Activated CD8-positive, alpha-beta memory T cell treated with anti-CD3 and anti-CD28 coated beads for 1 hour (primary cell): ENCODE measurements around the gene EXOG.
"Not testable (repeated sequence)": the region's sequence is repeated elsewhere in the genome, so short reads cannot be mapped to it uniquely, and the experiment has no call there.

Experiments
- DNase-seq, 2 donors: peaks; one replicate each; pipeline ENCODE4 v3.0.0-alpha.2; 2020; ENCODE audit warnings: low read depth in 1 of 2; ENCODE audit errors: extremely low read depth in 1 of 2

The EXOG gene

DNA sequence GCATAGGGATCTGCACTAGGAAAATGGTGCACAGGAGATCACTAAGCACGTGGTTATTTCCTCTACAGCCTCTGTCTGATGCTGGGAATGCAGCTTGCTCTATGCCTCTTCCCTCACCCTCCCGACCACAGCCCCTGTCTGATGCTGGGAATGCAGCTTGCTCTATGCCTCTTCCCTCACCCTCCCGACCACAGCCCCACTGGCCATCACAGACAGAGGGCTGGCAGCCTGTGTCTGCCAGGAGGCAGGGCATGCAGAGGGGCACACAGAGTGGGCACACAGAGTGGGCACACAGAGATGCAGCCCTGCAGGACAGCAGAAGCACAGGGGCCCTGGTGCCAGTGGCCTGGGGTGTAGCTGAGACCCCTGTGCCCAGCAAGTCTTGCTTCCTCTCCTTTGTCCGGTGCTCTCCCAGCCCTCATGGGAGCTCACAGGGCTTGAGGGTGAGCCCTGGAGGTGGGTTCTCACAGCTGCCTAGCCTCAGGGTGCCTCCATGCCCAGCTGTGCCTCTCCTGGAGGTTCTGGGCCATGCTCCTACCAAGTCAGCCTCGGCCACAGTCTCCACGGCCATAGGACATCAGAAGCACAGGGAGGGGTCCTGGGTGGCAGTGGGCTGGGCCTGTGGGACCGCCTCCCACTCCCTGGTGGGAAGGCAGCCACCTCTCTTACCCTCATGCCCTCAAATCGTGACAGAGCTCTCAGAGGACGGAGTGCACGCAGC, 65.8 kb downstream of the EXOG start:
- no peak for DNase-seq

DNA sequence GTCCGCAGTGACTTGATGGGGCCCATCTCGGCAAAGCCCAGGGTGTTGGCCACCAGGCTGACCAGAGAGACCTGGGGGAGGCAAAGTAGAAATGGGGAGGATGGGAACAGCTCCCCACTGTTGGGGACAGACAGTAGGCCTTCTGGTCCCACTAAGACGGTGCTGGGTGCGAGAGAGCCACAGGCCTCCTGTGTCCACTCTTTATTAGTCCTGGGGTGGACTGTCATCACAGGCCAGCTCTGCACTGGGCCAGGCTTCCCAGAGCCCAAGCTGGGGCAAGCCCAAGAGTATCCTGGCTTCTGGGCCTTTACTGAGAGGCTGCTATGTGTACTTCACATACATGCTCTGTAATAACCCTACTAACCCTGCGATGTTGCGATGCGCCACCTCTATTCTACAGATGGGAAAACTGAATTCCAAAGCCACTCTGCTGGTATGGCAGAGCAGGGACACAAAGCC, 66.4 kb downstream of the EXOG start:
- DNase-seq = no peak

DNA sequence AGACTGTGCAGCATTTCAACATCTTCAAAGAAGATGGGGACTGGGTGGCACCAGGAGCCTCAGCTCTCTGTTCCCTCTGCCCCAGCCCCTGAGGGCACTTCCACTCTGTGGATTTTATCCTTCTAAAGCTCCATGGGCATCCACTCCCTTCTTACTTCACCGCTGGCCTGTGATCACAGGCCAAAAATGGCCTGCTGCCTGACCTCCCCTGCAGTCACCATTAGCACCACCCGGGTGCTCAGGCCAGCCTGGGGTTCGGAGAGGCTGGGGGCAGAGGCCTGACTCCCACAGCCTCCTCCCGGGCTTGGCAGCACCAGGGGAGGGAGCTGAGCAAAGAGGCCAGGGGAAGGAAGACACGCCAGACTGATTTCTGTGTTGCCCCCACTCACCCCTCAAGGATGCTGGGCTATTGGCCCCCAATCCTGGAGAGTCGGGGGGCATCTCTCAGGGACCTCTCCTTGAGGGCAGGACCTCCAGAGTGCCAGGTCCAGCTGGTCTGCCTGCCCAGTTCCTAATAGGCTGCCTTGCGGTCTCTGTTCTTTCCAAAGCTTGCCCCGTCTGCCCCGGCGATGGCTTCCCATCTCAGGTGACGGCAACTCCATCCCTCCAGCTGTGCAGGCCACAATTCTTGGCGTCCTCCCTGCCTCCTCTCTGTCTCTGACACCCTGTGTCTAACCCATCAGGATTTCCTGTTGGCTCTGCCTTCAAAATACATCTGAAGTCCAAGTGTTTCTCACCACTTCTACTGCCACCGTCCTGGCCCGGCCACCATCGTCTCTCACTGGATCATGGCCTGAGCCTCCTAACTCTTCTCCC, 67.1 kb downstream of the EXOG start:
- DNase-seq = no peak

DNA sequence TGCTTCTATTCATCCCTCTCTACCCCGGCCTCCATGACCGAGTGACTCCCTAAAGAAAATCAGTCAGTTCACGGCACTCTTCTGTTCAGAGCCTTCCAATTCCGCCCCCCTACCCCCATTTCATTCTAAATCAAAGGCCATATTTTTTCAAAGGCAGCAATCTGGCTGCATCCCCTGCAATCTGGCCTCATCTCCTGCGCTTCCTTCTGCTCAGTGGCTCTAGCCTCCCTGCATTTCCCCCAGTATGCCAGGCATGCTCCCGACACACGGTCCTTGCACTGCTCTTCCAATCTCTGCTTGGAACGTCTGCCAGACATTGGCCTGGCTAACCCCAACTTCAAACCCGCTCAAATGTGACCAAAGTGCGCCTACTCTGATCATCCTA, 67.7 kb downstream of the EXOG start:
- DNase-seq = no peak

DNA sequence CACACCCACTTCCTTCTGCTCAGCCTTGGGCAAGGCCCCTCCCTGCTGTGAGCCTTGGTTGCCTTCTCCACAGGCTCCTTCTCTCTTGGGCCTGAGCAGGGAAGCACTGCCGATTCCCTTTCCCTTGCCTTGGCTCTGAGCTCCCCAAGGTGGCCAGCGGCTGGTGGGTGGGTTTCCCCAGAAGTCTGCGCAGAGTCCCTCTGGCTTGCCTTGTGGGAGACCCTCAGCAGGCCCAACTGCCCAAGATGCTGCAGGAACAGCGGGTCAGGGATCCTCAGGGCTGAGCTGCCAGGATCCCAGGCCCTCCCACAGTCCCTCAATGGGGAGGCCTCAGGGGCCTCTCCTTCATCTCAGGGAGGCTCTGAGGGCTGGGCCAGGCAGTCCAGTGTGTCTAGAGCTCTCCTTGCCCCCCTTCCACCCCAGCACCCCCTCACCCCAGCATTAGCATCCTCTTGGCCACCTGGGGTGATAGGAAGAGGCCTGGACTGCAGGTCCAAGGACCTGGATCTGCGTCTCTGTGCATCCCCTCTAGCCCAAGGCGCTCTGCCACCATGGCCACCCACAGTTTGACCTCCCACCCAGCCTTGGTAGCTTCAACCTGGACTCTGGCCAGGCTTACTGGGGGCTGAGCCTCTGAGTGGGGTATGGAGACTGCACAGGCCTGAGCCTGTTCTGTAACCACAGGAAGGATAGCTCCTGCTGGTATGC, 68.6 kb downstream of the EXOG start:
- DNase-seq = no peak

DNA sequence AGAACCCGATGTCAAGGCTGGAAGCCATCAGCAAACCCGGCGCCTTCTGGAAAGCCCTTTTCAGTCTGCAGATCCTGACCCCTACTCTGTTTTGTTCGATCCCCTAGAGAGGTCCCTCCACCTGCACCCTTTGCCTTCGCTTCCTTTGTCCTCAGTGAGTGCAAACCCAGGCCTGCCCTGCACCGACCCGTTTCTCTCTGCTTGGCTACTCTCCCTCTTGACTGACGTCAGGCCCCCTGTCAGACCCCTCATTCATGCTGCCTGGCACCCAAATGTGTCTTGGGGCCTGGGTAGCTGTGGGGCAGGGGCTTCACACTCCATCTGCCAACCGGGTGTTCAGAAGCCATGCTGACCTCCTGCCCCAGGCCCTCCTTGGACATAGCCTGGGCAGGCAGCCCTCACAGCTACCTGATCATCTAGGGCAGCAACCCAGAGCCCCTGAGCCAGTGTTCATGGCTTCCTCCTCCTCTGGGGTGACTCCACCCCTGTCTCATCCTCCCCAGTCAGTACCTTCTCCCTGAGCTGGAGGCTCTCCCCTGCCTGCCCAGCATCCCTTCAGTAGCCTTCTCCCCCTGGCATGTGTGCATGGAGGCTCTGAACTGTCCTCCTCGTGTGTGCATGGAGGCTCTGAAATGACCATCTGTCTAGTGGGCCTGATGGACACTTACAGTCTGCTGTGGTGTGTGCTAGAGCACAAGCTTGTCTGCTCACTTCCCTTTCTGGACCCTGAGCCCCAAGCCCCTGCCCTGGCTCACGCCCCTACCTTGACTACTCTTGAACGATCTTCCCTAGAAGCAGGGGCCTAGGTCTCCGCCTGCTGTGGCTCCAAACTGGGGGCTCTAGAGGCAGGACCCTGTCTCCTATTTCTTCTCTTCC, 69.4 kb downstream of the EXOG start:
- DNase-seq = no peak

DNA sequence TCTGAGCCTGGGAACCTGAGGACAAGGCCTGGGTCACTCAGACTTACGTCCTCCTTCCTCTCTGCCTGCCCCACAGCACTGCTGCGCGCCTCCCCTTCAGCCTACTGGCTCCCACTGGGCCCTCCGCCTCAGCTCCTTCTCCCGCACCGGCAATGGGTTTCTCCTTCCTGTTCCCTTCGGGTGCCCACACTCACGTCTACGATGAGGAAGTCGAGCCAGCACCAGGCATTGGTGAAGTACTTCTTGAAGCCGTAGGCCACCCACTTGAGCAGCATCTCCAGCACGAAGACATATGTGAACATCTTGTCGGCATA, 70.0 kb downstream of the EXOG start:
- DNase-seq = no peak

DNA sequence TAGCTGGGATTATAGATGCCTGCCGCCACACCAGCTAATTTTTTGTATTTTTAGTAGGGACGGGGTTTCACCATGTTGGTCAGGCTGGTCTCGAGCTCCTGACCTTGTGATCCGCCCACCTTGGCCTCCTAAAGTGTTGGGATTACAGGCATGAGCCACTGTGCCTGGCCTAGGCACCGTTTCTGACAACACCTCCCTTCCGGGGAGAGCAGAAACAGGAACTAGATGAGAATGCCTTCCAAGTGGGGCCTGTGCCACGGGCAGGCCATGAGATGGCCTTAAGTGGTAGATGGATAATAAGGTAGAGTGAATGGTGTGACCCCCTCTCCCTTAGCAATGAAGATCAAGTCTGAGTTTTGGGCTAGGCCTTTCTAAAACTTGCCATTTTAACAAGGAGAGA, 70.7 kb downstream of the EXOG start:
- not testable (repeated sequence) for DNase-seq

DNA sequence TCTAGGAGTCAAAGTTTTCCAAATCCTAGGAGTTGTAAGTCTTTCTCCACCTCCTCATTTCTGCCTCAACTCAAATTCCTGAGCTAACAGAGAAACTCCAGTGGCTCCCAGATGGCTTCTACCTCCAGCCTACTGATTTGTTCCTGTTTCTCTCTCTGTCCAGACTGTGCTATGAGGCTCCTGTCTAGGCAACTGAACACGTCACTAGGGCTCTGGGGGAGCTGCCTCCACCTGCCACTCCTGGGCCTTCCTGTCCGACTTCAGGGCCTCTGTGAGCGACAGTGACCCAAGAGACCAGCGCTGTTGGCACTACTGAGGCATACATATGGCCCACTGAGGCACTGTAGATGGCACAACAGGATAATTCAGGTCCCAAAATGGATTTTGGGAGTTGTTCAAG, 71.4 kb downstream of the EXOG start:
- no peak for DNase-seq

DNA sequence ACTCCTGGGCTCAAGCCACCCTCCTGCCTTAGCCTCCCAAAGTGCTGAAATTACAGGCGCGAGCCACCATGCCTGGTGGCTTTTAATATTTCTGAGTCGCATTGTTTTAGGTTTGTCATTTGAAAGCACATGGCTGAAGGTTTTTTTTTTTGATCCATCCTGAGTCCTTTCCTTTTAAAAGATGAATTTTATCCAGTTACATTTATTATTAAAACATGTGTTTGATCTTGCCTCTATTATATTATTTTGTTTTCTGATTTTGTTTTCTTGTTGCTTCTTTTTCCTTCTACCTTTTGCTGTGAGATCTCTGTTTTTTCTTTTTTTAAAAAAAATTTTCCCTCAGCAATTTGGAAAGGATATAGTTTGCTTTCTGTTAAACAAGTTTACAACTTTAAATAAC, 77.0 kb downstream of the EXOG start:
- no peak for DNase-seq

DNA sequence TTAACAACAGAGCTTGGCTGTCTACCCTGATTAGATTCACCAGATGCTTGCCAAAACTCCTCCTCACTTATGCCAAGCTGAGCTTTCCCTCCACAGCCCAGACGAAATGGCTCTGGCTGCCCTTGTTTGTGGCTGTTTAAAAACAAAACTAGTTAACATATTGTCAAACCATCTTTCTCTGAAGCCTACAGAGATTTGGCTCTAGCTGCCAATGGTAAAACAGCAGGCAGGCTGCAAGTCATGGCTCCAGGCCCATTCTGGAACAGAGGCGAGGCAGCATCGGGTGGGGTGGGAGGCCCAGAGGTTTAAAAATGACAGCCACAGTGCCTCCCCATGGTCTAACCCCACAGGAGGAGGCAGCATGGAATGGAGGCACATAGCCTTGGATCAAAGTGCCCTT, 77.4 kb downstream of the EXOG start:
- DNase-seq = no peak

DNA sequence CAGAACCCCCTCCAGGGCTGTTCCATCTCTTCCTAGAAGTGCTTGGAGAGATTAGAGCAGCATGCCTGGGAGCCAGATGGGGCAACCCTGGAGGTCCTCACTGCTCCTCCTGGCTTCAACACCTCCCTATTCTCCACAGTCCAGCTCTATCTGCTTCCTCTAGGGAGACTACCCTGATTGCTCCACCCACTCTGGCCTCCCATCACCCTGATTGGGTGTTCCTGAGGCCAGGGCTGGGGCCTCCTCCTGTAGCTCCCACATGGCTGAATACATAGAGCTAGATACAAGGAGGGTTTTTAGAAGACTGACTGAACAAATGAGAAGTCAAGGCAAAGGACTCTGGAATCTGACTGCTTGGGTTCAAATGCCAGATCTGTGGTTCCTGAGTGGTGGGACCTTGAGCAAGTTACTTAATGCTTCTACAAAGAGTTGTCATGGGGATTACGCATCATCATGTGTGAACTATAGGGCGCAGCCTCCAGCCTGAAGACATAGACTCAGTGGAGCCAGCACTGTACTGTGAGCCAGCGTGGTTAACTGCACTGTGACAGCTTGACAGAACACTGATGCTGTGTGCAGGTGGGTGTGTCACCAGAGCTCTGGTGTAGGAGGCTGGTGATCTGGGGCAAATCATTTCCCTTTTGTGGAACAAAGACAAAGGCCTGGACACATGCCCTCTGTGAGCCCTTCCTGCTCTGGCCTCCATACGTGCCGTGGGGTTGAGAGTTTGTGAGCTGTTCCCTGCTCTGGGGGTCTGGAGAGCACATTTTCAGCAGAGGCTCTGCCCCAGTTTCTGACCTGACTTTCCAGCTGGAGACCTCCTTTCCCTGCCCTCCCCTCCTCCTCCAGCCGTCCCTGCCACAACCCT, 78.5 kb downstream of the EXOG start:
- DNase-seq = no peak

DNA sequence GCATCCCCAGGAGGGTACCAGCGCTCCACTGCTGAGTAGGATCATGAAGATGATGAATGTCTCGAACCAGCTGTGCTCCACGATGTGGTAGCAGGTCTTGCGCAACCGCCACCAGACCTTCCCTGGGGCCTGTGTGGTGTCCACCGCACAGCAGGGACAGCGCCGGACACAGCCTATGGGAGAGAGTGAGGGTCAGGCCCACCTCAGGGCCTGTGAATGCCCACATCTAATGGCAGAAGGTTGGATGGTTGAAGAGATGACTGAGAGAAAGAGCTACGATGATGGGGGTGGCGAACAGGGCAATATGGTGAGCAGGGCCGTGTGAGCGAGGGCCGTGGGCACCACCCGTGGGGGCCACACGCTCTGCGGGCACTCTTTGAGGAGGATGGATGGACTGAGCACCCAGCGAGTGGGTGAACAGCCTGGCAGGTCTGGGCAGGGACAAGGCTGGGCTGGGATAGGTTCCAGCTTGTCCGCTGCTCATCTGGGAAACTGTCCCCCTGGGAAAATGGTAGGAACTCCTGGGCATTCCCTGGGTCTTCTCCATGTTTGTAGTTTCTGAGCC, 79.2 kb downstream of the EXOG start:
- no peak for DNase-seq
